ENCODE results near the gene TFDP1.

Gene TFDP1

GRCh38 chr13:113567681-113568080 lies 16.9 kb upstream of the TFDP1 start:
- TF ChIP-seq MAX (IDR thresholded peaks at IDR 0.05; ENCODE audit: low read depth, low read length) (no peak), MYC (IDR thresholded peaks at IDR 0.05; ENCODE audit: low read depth, low read length) (no peak)
- no peak for DNase-seq (ENCODE audit: low read depth)
- H3K4me3 ChIP-seq (ENCODE audit: low read depth, low read length): no peak overlapping the region

- no peak overlapping the region for H3K4me3 ChIP-seq (ENCODE audit: low read depth, low read length)
- no peak for DNase-seq (ENCODE audit: low read depth)
- no peak for TF ChIP-seq CTCF (IDR thresholded peaks at IDR 0.05; ENCODE audit: low read depth, low read length)
- TF ChIP-seq MAX (IDR thresholded peaks at IDR 0.05; ENCODE audit: low read depth, low read length): no peak
- no peak for TF ChIP-seq MYC (IDR thresholded peaks at IDR 0.05; ENCODE audit: low read depth, low read length)
Observed at GRCh38 chr13:113573065-113573464, 11.5 kb upstream of the TFDP1 start.

- DNase-seq (ENCODE audit: low read depth): no peak
- TF ChIP-seq POLR2A (IDR thresholded peaks at IDR 0.05; ENCODE audit: extremely low read depth, insufficient read length): no peak
Observed at GRCh38 chr13:113576597-113576996, 8.0 kb upstream of the TFDP1 start.

GRCh38 chr13:113577881-113578435 lies 6.6 kb upstream of the TFDP1 start:
- DNase-seq (ENCODE audit: low read depth): no peak
- no peak overlapping the region for H3K4me3 ChIP-seq (ENCODE audit: low read depth, low read length)
- TF ChIP-seq POLR2A (IDR thresholded peaks at IDR 0.05; ENCODE audit: extremely low read depth, insufficient read length): no peak
- no peak for TF ChIP-seq MYC (IDR thresholded peaks at IDR 0.05; ENCODE audit: low read depth, low read length)
- TF ChIP-seq CTCF (IDR thresholded peaks at IDR 0.05; ENCODE audit: low read depth, low read length): no peak
- TF ChIP-seq MAX (IDR thresholded peaks at IDR 0.05; ENCODE audit: low read depth, low read length): no peak

More at GRCh38 chr13:113576597-113576996, 8.0 kb upstream of the TFDP1 start:
- H3K4me3 ChIP-seq (ENCODE audit: low read depth, low read length): no peak overlapping the region

- TF ChIP-seq POLR2A (IDR thresholded peaks at IDR 0.05; ENCODE audit: extremely low read depth, insufficient read length) (no peak), MAX (IDR thresholded peaks at IDR 0.05; ENCODE audit: low read depth, low read length) (no peak), CTCF (IDR thresholded peaks at IDR 0.05; ENCODE audit: low read depth, low read length) (no peak), MYC (IDR thresholded peaks at IDR 0.05; ENCODE audit: low read depth, low read length) (no peak)
- DNase-seq (ENCODE audit: low read depth): no peak
- no peak overlapping the region for H3K4me3 ChIP-seq (ENCODE audit: low read depth, low read length)
Observed at GRCh38 chr13:113579686-113580085, 4.9 kb upstream of the TFDP1 start.

GRCh38 chr13:113581871-113582270 lies 2.7 kb upstream of the TFDP1 start:
- DNase-seq (ENCODE audit: low read depth): no peak
- no peak for TF ChIP-seq POLR2A (IDR thresholded peaks at IDR 0.05; ENCODE audit: extremely low read depth, insufficient read length)
- no peak for TF ChIP-seq MAX (IDR thresholded peaks at IDR 0.05; ENCODE audit: low read depth, low read length)
- no peak for TF ChIP-seq MYC (IDR thresholded peaks at IDR 0.05; ENCODE audit: low read depth, low read length)
- no peak for TF ChIP-seq CTCF (IDR thresholded peaks at IDR 0.05; ENCODE audit: low read depth, low read length)
- no peak overlapping the region for H3K4me3 ChIP-seq (ENCODE audit: low read depth, low read length)

All from NB4 (cell line).